NK-92 treated with Interleukin-12 subunit alpha and Interleukin-12 subunit beta, amount 100 ng/mL, for 24 hours (cell line): Measurements from ENCODE around the gene ENDOV.

ENCODE experiments used
- DNase-seq: peaks from one replicate; lab custom pipeline; 2025; lab: John Stamatoyannopoulos, UW

ENDOV gene

DNA sequence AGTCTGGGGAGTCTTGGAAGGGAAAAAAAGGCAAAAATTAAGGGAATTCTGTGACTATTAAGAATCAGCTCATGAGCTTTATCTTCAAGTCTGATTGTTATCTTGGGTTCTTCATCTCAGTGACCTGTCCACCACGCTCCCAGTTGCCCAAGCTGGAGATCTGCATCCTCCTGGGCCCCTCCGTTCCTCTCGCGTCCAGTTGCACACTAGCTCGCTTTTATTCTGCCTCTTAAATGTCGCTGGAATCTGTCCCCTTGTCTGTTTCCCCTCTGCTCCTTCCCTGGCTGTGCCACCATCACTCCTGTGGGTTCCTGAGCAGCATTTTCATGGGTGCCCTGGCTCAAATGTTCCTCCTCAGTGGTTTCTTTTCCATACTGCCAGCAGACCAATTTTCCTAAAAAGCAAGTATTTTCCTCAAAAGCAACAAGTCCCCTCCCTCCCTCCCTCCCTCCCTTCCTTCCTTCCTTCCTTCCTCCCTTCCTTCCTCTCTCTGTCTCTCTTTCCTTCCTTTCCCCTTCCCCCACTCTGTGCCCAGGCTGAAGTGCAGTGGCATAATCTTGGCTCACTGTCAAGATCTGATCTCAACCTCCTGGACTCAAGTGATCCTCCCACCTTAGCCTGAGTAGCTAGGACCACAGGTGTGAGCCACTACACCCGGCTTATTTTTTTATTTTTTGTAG, 1.4 kb downstream of the ENDOV start:
- DNase-seq, result no peak

DNA sequence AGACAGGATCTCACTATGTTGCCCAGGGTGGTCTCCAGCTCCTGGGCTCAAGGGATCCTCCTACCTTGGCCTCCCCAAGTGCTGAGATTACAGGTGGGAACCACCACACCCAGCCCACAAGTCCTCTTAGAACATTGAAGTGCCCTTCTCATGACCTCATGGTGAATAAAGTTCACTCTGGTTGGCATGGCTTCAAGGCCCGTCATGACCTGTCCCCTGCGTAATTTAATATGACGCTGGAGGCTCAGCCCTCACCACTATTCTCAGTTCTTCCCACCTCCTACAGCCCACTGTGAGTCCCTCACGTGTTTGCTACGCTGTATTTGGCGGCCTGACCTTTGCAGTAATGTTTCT, 1.9 kb downstream of the ENDOV start:
- DNase-seq, result no peak

DNA sequence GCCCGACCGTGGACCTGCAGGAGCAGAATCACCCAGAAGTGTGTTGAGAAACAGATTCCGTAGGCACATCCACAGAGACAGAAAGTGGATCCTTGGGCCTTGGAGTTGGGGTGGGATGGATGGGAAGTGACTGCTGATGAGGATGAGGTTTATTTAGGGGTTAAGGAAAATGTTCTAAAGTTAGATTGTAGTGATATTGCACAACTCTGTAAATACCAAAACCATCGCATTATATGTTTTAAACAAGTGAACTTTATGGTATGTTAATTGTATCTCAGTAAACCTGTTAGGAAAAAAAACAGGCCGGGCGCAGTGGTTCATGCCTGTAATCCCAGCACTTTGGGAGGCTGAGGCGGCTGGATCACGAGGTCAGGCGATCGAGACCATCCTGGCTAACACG, 3.6 kb downstream of the ENDOV start:
- no peak for DNase-seq

- DNase-seq, result no peak
Measured at GRCh38 chr17:80419255-80419654, 4.3 kb downstream of the ENDOV start.

GRCh38 chr17:80421381-80422090, 6.6 kb downstream of the ENDOV start:
- DNase-seq, result no peak

- DNase-seq, result no peak
Measured at GRCh38 chr17:80422276-80422675, 7.3 kb downstream of the ENDOV start.

GRCh38 chr17:80422981-80423380, 8.0 kb downstream of the ENDOV start:
- no peak for DNase-seq

- DNase-seq, result no peak
Measured at GRCh38 chr17:80423536-80424225, 8.7 kb downstream of the ENDOV start.

DNA sequence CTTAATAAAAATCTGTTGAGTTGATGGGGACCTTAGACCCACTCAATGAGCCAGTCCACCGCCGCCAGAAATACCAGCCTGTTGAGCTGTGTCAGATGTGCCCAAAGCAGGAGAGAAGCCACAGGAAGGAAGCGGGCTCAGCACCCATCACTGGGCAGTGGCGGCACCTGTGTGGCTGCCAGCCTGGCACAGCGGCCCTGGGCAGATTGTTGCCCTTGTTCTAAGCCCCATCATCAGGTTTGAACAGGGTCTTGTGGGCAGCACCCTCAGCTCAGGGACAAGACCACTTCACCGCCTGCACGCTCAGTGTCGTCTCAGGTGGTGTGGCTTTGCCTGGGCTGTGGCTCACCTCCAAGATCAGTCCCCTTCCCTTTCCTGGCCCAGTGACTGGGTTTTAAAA, 9.3 kb downstream of the ENDOV start:
- no peak for DNase-seq

DNA sequence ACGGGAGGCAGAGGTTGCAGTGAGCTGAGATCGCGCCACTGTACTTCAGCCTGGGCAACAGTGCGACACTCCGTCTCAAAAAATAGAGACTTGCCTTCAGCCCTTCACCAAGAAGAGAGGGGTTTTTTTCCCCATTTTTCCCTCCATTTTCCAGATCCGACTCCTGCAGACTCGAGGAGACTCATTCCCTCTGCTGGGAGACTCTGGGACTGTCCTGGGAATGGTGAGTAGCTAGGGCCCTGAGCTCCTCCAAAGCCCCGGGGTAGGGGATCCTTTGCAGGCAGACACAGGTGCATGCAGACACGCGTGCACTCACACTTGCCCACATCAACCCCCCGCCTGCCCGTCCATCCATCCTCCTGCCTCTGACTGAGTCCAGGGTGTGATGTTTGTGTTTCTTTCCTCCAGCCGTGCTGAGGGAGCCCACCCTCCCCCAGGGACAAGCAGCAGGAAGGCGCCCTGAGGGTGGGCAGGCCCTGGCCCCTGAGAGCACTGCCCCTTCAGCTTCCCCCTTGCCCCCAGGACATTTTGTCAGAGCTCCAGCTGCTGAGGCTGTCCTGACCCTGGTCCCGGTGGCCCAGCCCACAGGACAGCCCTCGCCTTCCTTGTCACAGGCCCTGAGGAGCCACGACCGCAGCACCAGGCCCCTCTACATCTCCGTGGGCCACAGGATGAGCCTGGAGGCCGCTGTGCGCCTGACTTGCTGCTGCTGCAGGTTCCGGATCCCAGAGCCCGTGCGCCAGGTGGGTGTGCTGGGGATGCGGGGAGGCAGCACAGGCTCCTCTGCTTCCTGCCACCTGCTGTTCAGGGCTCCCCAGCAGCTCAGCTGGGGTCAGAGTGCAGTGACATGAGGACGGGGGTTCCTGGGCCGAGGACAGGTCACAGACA, 10.2 kb downstream of the ENDOV start:
- DNase-seq, result no peak

DNA sequence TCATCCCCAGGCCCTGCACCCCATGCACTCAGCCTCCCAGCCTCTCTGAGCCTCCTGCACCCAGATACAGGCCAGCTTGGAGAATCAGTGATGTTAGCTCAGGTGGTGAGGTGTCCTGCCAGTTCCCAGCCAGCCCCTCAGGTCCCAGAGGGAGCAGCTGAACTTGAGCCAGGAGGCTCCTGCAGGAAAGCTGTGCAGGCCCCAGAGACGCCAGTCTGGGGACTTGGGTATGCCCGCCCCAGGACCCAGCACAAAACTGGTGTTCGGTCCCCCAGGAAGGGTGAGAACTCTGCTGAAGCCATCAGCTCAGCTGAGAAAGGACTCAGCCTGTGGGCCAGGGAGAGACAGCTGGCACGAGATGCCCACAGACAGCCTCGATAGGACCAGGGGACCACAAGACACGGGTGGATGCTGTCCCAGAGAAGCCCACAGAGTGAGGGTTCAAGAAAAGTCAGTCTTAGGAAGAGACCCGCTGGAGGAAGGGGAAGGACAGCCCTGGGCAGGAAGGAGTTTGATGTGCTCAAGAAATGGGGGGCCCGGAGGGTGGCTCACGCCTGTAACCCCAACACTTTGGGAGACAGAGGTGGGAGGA, 11.0 kb downstream of the ENDOV start:
- DNase-seq, result no peak

GRCh38 chr17:80426671-80427326, 11.8 kb downstream of the ENDOV start:
- DNase-seq, result peak; percentile 56

- DNase-seq, result no peak
Measured at GRCh38 chr17:80427366-80428282, 12.7 kb downstream of the ENDOV start.

- no peak for DNase-seq
Measured at GRCh38 chr17:80428363-80428762, 13.4 kb downstream of the ENDOV start.

DNA sequence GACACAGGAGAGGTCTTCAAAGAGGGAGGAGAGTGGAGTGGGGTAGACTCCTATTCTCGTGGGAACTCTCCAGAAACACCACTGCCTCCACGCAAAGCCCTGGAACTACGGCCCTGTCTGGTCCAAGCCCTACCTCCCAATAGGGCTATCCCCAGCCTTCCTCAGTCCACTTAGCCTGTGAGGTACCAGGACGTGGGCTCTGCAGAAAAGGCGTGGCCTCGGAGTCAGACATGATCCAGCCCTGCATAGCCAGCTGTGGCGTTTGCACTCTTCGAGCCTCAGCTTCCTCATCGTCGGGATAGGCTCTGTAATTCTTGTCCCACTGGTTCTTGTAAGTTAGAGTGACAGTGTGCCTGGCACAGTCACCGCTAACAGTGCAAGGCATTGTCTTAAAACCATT, 13.8 kb downstream of the ENDOV start:
- no peak for DNase-seq

DNA sequence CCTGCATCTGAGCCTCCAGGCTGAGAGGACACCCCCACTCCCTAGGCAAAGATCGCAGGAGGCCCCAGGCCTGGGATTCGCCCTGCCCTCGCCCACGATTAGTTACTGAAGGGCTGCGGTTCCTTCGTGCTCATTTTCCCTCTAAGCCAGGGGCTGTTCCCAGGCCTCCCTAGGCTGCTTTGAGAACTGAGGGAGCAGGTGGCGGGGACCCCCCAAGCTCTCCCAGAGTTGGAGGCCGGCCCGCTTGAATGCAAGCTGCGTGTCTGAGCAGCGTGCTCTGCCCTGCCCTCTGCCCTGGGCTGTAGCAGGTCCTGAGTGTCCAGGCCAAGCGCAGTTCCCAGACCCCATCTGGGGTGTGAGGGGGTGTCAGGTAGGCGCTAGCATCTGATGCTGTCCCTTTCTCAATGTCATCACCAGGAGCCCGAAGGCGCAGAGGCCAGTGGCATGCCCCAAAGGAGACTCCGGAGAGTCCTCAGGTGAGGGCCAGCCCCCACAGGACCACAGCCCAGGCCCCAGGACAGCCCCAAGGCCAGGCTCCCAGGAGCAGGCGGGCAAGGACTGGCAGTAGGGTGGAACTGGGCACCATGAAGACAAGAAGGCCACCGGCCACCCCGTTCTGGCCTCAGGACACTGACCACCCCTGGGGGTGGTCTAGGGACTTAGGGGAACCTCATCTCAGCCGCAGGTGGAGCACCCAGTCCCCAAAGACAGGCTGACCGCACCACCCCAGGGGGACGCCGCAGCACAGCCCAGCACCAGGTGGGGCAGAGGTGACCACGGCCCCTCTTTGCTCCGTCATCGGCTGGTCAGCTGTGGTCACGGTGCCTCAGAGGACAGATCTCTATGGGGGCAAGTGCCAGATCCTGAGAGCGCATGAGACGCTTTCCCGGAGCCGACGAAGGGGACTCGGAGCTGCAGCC, 14.6 kb downstream of the ENDOV start:
- DNase-seq, result no peak

GRCh38 chr17:80430446-80431245, 15.7 kb downstream of the ENDOV start:
- no peak for DNase-seq
